ENCODE data around the gene DEPP1. TPM values are rescaled to one million over a fixed set of nuclear protein-coding genes. Genes with fewer than 3 reads are reported as not detected.
A peak's percentile ranks its signal among the peaks of the same experiment; 100 is the strongest.

DEPP1 gene
- total RNA-seq, 1 donor from 2014 or later, result 62.7 TPM

- no peak for DNase-seq (ENCODE audit: low spot score)
These were observed 1.9 kb upstream of the DEPP1 start for GRCh38 chr10:44980309-44981171.

GRCh38 chr10:44979281-44980191 is 927 bp upstream of the DEPP1 start:
- no peak for DNase-seq (ENCODE audit: low spot score)

DNA sequence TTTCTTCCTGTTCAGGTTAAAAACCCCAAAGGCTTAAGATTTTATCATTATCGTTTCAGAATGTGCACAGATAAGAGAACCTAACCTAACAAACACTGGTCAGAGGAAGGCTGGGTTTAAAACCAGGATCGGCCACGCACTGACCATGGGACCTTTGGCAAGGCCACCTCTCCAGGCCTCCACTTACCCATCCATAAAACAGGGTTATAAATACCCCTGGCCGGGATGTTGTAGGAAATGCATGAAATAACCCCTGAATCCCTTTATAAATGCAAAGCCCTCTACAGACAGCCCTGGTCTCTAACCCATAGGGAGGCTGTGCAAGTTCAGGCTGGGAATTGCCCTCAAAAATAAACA is 418 bp downstream of the DEPP1 start:
- DNase-seq (ENCODE audit: low spot score), result no peak

DNA sequence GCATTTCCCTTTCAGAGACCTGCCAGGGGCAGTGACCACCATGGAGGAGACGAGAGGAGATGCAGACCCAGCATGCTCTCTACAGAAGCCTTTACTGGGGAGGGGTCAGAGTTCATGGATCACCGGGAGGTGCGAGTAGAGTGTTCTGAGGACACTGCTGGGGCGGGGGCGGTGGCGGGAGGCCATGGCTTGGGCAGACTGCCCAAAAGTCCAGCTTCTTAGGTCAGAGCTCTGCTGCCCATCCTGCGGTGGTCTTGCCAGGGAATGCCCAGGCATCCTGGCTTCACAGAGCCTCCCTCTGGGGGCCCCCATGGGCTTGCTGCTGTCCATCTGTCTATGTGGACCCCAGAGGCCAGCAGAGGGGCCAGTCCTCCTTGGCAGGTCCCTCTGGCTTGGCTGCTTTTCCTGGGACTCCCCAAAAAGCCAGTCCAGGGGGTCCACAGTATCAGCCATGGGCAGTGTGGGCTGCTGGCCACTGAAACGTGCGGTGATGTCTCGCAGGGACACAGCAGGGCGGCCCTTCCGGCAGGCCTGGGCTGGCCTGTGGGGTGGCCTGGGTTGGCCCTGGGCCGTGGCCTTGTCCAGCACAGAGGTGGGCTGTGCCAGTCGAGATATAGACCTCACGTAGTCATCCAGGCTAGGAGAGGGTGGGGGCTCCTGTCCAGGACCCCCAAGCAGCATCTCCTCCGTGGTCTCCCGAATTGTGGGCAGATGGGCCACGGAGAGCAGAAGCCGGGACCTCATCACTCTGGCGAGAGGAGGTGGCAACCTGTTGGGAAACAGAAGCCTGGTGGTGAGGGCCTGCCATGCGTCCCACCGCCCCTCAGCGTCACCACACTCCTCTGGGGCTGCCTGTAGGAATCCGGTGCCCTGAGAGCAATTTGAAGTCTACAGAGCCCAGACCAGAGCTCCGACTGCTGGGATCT is 1.1 kb downstream of the DEPP1 start:
- no peak for DNase-seq (ENCODE audit: low spot score)

- no peak for DNase-seq (ENCODE audit: low spot score)
These were observed 2.0 kb downstream of the DEPP1 start for GRCh38 chr10:44976352-44977198.

DNA sequence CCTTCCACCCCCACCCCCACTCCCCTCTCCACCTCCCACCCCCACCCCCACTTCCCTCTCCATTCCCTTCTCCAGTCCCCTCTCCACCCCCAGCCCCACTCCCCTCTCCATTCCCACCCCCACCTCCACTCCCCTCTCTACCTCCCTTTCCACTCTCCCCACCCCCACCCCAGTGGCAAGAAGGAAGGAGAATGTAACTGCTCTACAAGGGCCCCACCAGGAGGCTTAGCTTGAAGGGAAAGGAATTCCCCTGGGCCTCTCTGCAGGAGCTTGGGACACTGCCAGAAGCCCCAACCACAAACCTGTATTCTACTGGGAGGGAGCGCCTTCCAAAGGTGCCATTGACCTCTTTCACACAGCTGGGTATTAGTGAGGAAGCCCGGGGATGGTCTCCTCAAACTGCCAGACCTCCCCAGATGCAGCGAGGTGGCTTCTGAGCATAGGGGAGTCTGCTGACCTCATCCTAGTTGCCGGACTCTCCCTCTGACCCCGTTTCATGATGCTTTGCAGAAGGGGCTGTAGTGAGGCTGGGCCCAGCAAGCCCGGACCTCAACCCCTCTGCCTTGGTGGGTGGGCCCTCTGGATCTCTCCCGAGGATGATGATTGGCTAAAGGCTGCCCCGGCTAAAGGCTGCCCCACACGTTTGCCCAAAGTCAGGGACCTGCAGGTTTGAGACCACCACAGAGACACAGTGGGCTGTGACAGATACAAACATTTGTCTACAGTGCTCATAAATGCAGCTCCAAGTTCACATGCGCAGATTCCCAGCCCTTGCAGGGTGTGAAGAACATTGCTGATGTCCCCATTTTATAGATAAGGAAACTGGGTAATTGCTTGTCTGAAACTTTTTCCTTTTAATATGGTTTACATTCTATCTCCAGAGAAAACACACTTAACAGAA is 2.9 kb downstream of the DEPP1 start:
- no peak for DNase-seq (ENCODE audit: low spot score)

- peak; percentile 76 for DNase-seq (ENCODE audit: low spot score)
These were observed 3.8 kb downstream of the DEPP1 start for GRCh38 chr10:44974628-44975430.

DNA sequence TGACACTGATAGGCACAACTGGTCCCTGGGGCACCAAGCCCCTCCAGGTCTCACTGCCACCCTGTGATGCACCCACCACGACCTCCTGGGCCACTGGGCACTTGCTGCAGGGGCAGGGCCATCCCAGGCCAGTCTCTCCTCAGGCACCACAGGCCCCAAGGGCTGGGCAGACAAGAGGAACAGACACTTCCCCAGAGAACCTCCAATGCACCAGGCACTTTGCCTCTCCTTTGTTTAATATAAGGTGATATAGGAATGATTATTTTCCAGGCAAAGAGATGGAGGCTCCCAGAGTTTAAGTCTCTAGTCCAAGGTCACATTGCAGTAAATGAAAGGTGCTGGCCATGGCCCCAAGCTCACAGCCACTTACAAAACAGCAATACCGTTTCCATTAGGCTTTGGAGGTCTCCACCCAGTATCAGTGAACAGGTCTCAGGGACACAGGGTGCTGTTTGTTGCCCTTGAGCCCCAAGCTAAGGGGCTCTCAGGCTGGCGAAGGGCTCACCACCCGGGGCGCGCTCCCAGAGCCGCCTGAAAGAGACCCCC is 4.5 kb downstream of the DEPP1 start:
- no peak for DNase-seq (ENCODE audit: low spot score)

DNA sequence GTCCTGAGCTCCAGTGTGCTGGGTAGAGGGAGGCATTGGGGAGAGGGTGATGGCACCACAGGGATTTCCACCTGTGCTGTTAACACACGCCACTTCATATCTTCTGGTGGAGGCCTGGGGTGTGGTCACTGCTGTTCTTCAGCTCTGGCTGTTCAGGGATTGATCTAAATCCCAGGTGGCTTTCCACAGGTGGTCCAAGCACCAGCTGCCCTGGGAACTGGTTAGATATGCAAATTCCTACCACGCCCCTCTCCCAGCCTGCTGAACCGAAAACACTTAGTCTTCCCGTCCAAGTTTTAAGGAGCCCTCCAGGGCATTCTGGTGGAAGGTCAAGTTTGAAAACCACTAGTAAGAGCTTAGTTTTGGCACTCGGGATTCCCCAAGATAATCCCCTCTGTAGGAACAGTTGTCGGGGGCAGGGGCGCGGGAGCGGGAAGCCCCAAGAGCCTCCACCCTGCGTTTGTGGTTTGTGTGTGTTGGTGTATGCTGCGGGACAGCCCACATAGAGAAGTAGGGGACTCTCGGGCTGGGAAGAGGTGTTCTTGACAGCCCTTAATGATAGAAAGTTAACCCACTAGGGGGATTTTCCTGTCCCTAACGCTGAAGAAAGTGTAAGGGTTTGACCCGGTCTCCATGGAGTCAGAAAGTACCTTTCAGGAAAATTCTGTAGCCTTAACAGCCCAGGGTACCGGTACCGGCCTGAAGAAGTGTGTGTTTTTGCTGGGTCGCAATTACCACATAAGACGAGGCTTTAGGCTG is 5.1 kb downstream of the DEPP1 start:
- DNase-seq (ENCODE audit: low spot score), result no peak

DNA sequence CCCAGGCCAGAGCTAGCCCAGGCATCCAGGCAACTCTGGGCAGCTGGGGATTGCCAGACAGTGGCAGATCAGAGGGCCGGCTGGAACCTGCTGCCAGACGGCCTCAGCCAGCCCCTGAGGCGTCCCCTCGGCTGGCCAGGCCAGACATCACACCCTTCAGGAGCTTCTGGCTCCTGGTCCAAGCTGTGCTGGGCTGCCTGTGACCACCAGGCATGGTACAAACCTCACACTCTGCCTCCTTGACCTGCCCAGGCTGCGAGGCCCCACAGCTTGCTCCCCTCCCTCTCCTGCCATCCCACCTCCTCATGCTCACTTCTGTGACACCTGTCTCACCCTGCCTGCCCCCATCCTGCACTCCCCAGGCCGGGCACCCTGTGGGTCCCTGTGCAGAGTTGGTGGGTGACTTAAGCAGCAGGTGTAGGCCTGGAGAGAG is 5.7 kb downstream of the DEPP1 start:
- DNase-seq (ENCODE audit: low spot score), result no peak

DNA sequence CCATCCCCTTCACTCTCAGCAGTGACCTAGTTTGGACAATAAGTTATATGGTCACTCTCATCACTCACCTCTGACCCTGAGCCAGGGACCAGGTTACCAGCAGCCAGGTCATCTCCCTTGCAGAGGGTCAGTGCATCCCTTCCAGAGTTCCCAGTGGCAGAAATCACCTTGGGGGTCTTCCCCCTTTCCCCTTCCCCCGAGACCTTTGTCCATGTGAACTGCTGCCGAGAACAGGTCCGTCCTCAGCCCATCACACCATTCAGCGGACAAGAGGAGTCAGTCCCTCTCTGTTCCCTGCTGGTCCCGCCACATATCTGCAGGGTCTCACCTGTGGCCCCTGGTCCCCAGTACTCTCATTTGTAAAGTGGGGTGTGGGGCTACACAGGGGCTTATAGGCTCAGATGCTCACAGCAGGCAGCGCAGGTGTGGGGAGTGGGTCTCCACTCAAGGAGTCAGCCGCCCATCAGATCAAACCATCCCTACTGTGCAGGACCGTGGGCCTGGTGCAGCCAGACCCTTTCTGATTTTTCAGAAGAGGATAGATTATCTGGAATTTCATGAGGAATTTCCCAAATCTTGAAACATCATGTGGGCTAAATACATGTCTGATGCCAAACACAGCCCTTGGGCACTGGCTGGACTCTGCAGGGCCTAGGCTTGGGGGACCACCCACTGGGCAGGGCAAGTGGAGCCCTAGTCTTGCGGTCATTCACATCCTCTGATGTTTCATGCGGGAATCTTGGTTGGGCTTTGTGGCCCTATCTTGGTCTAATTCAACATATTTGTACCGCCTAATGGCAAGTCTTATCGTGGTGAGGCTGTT is 6.5 kb downstream of the DEPP1 start:
- no peak for DNase-seq (ENCODE audit: low spot score)

GRCh38 chr10:44971434-44971833 is 7.2 kb downstream of the DEPP1 start:
- DNase-seq (ENCODE audit: low spot score), result no peak

GRCh38 chr10:44970812-44971395 is 7.7 kb downstream of the DEPP1 start:
- DNase-seq (ENCODE audit: low spot score), result no peak

DNA sequence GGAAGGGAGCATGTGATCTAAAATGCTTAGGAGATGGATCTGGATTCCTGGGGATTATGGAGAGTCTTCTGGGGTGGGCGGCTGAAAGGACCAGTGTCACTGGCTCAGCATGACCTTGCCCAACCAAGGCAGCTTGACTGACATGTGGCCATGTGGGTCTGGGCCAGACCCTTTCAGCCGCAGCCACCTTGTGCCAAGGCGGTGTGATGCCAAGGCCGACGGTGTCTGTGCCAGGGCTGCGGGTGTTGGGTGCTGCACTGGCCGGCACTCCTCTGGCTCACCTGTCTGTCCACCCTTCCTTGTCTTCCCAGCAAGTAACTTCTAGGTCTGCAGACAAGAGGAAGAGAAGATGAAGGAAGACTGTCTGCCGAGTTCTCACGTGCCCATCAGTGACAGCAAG is 8.8 kb downstream of the DEPP1 start:
- no peak for DNase-seq (ENCODE audit: low spot score)

GRCh38 chr10:44968500-44969400 is 9.9 kb downstream of the DEPP1 start:
- no peak for DNase-seq (ENCODE audit: low spot score)

All from ureter (tissue), 1 donor.